ENCODE results near the gene WDR45. TPM values are rescaled to one million over a fixed set of nuclear protein-coding genes. Genes with fewer than 3 reads are reported as not detected.

WDR45 gene
- total RNA-seq, 4 donors from 2014 or later = 68.1 to 77.9 (median 72.7) TPM

- H3K27me3 ChIP-seq = no peaks in the 10 kb centered on the region
- DNase-seq (ENCODE audit: extremely low spot score) = no peak
- H3K9me3 ChIP-seq = no peaks in the 10 kb centered on the region
- intact Hi-C loops (cut with DNase I) = no loop called here
- TF ChIP-seq POLR2A (IDR thresholded peaks at IDR 0.05; ENCODE audit: low read depth) (no peak), EP300 (IDR thresholded peaks at IDR 0.05) (no peak), POLR2AphosphoS5 (IDR thresholded peaks at IDR 0.05) (no peak), CTCF (IDR thresholded peaks at IDR 0.05) (no peak)
- peaks cover 0 to 8% (median 7%) of the 10 kb centered on the region in 4 donors for H3K4me1 ChIP-seq
- H3K4me3 ChIP-seq = no peak overlapping the region
- H3K36me3 ChIP-seq = peaks cover 0 to 32% (median 14%) of the 10 kb centered on the region in 4 donors
- H3K27ac ChIP-seq (replicated peaks in 1 of 4) = no peak overlapping the region
- 82% methylated on average over 7 of the region's 7 CpGs for WGBS
Observed at GRCh38 chrX:49061490-49061889, 18.2 kb downstream of the WDR45 start.

GRCh38 chrX:49060914-49061313, 18.8 kb downstream of the WDR45 start:
- 71% methylated on average over 3 of the region's 3 CpGs for WGBS

GRCh38 chrX:49059681-49060085, 20.0 kb downstream of the WDR45 start:
- intact Hi-C loops (cut with DNase I) = no loop called here
- peaks cover 0 to 8% (median 7%) of the 10 kb centered on the region in 4 donors for H3K4me1 ChIP-seq
- H3K27ac ChIP-seq (replicated peaks in 1 of 4) = peak overlapping the region in 3 of 4 donors; percentile 31 to 46 (median 34)

More at GRCh38 chrX:49060914-49061313, 18.8 kb downstream of the WDR45 start:
- no peaks in the 10 kb centered on the region for H3K9me3 ChIP-seq
- peaks cover 0 to 31% (median 12%) of the 10 kb centered on the region in 4 donors for H3K36me3 ChIP-seq
- TF ChIP-seq EP300 (IDR thresholded peaks at IDR 0.05) (no peak), POLR2A (IDR thresholded peaks at IDR 0.05; ENCODE audit: low read depth) (no peak), CTCF (IDR thresholded peaks at IDR 0.05) (no peak), POLR2AphosphoS5 (IDR thresholded peaks at IDR 0.05) (no peak)
- no peaks in the 10 kb centered on the region for H3K27me3 ChIP-seq
- peaks cover 0 to 8% (median 7%) of the 10 kb centered on the region in 4 donors for H3K4me1 ChIP-seq
- intact Hi-C loops (cut with DNase I) = no loop called here
- no peak for DNase-seq (ENCODE audit: extremely low spot score)
- H3K4me3 ChIP-seq = no peak overlapping the region
- no peak overlapping the region for H3K27ac ChIP-seq (replicated peaks in 1 of 4)

GRCh38 chrX:49059201-49059600, 20.5 kb downstream of the WDR45 start:
- 58% methylated on average over 6 of the region's 6 CpGs for WGBS
- peaks cover 0 to 8% (median 7%) of the 10 kb centered on the region in 4 donors for H3K4me1 ChIP-seq
- TF ChIP-seq POLR2AphosphoS5 (IDR thresholded peaks at IDR 0.05) (no peak), CTCF (IDR thresholded peaks at IDR 0.05) (no peak), POLR2A (IDR thresholded peaks at IDR 0.05; ENCODE audit: low read depth) (no peak), EP300 (IDR thresholded peaks at IDR 0.05) (no peak)
- H3K4me3 ChIP-seq = peak overlapping the region in 1 of 4 donors; percentile 30
- peaks cover 0 to 20% (median 6%) of the 10 kb centered on the region in 4 donors for H3K36me3 ChIP-seq
- intact Hi-C loops (cut with DNase I) = no loop called here
- peak overlapping the region; percentile 23 to 46 (median 32) for H3K27ac ChIP-seq (replicated peaks in 1 of 4)
- H3K9me3 ChIP-seq = peaks cover 0 to 5% (median 0%) of the 10 kb centered on the region in 4 donors
- no peak for DNase-seq (ENCODE audit: extremely low spot score)
- H3K27me3 ChIP-seq = no peaks in the 10 kb centered on the region

More at GRCh38 chrX:49059681-49060085, 20.0 kb downstream of the WDR45 start:
- Histone ChIP-seq H3K36me3 (peaks cover 0 to 23% (median 9%) of the 10 kb centered on the region in 4 donors), H3K9me3 (peaks cover 0 to under 1% (median 0%) of the 10 kb centered on the region in 4 donors), H3K4me3 (peak overlapping the region in 1 of 4 donors; percentile 30), H3K27me3 (no peaks in the 10 kb centered on the region)
- no peak for DNase-seq (ENCODE audit: extremely low spot score)
- TF ChIP-seq POLR2AphosphoS5 (IDR thresholded peaks at IDR 0.05) (no peak), EP300 (IDR thresholded peaks at IDR 0.05) (no peak), CTCF (IDR thresholded peaks at IDR 0.05) (no peak), POLR2A (IDR thresholded peaks at IDR 0.05; ENCODE audit: low read depth) (no peak)
- 74% methylated on average over 9 of the region's 10 CpGs for WGBS
